Measurements from ENCODE around the gene RHOBTB3. TPM values are rescaled to one million over a fixed set of nuclear protein-coding genes. Genes with fewer than 3 reads are reported as not detected.

RHOBTB3 gene
- total RNA-seq, 1 experiment from 2014 or later = 84.3 TPM

GRCh38 chr5:95816341-95816740, 85.2 kb downstream of the RHOBTB3 start:
- ATAC-seq (no peak), DNase-seq (ENCODE audit: low read depth, low spot score) (no peak)
- Histone ChIP-seq H3K27ac (ENCODE audit: low read depth, low read length) (no peak overlapping the region), H2AFZ (ENCODE audit: low read depth, low read length, poor library complexity, severe bottlenecking) (no peak overlapping the region), H3K79me2 (ENCODE audit: insufficient read depth, low read length) (no peaks in the 10 kb centered on the region), H3K36me3 (ENCODE audit: control insufficient read depth in 1 of 2, insufficient read depth in 2 of 2, low read length in 2 of 2) (peaks cover 0 to 7% of the 10 kb centered on the region in 2 experiments; a peak in 2 of 4 replicates), H3K4me2 (ENCODE audit: low read length) (no peak overlapping the region), H4K20me1 (ENCODE audit: insufficient read depth) (no peaks in the 10 kb centered on the region), H3K4me3 (replicated peaks in 1 of 2; ENCODE audit: low read depth in 1 of 2, low read length in 2 of 2) (no peak overlapping the region), H3K4me1 (ENCODE audit: control insufficient read depth in 1 of 2, insufficient read depth in 2 of 2, low read length in 2 of 2) (peaks cover 5 to 16% of the 10 kb centered on the region in 2 experiments; a peak in 3 of 4 replicates), H3K9ac (ENCODE audit: low read length) (no peak overlapping the region), H3K9me2 (ENCODE audit: insufficient read depth) (no peaks in the 10 kb centered on the region), H3K27me3 (ENCODE audit: insufficient read depth, low read length) (no peaks in the 10 kb centered on the region), H3K9me3 (ENCODE audit: control insufficient read depth in 1 of 2, insufficient read depth in 1 of 2, low read depth in 1 of 2, low read length in 2 of 2) (no peaks in the 10 kb centered on the region)
- ChIA-PET POLR2A (interaction anchor here (1.3 kb wide), 1 partner anchor 8 kb away, joined by 4 read pairs; no protein-coding TSS in a partner anchor), CTCF (no interaction called here), RAD21 (ENCODE audit: low non-redundant PET in 1 of 2, low total read pairs in 2 of 2, uncharacterized antibody in 2 of 2, unreplicated experiment in 2 of 2) (no interaction called here)
- intact Hi-C loops (cut with micrococcal nuclease) = no loop called here
- TF ChIP-seq POLR2A (IDR thresholded peaks at IDR 0.05; ENCODE audit: borderline replicate concordance, extremely low read depth, insufficient read depth, insufficient read length) (no peak), FOSL1 (IDR thresholded peaks at IDR 0.05; ENCODE audit: low read depth) (no peak), POLR2AphosphoS5 (IDR thresholded peaks at IDR 0.05; ENCODE audit: low read depth, low read length) (no peak), ELF1 (IDR thresholded peaks at IDR 0.05; ENCODE audit: borderline replicate concordance, low read depth) (no peak), RAD21 (IDR thresholded peaks at IDR 0.05; ENCODE audit: low read depth) (no peak), EGR1 (IDR thresholded peaks at IDR 0.05; ENCODE audit: low read depth) (no peak), EZH2phosphoT487 (IDR thresholded peaks at IDR 0.05; ENCODE audit: borderline replicate concordance) (no peak), ZBTB33 (IDR thresholded peaks at IDR 0.05; ENCODE audit: extremely low read depth, insufficient replicate concordance, low read length) (no peak), REST (IDR thresholded peaks at IDR 0.05; ENCODE audit: low read depth) (no peak), SIN3A (IDR thresholded peaks at IDR 0.05; ENCODE audit: low read depth) (no peak), TCF7L2 (IDR thresholded peaks at IDR 0.05; ENCODE audit: borderline replicate concordance, extremely low read depth, insufficient read depth, insufficient read length) (no peak), CBX3 (IDR thresholded peaks at IDR 0.05; ENCODE audit: low read depth) (no peak), ZFX (IDR thresholded peaks at IDR 0.05) (no peak), CEBPB (IDR thresholded peaks at IDR 0.05; ENCODE audit: low read depth) (no peak), CTCF (IDR thresholded peaks at IDR 0.05 in 2 of 3, conservative IDR thresholded peaks at IDR 0.05 in 1 of 3; ENCODE audit: borderline replicate concordance in 1 of 3, insufficient read depth in 1 of 3, low read depth in 2 of 3, low read length in 2 of 3) (no peak), YY1 (IDR thresholded peaks at IDR 0.05; ENCODE audit: extremely low read depth, insufficient replicate concordance, low read depth, low read length) (no peak), SRF (IDR thresholded peaks at IDR 0.05; ENCODE audit: low read depth) (no peak), ZNF274 (IDR thresholded peaks at IDR 0.05; ENCODE audit: low read depth, low read length) (no peak), JUND (IDR thresholded peaks at IDR 0.05) (no peak), ATF3 (IDR thresholded peaks at IDR 0.05) (no peak)
- BruUV-seq (replicated peaks) = no TSS peak
